GM23338 (cell line): ENCODE measurements around the gene TMEM239. TPM values are rescaled to one million over a fixed set of nuclear protein-coding genes. Genes with fewer than 3 reads are reported as not detected.

Source experiments
- ATAC-seq: fragments of 200-7000 bp; cut with Tn5 transposase; 3 replicates; pipeline ENCODE4 v1.9.1; 2020
- DNase-seq: peaks from one replicate; pipeline ENCODE4 v3.0.0-alpha.2; 2015; ENCODE audit warnings: low spot score
- H2AFZ ChIP-seq: fragments of 200-600 bp; sonication (generic); 2 replicates; pipeline ENCODE4 v1.8.0; 2016; ENCODE audit warnings: antibody characterized with exemption, mild to moderate bottlenecking, moderate library complexity
- H3F3A ChIP-seq: fragments of 200-600 bp; sonication (generic); replicated peaks from 2 replicates; pipeline ENCODE4 v1.8.0; 2017; ENCODE audit warnings: antibody characterized with exemption, mixed run types, low read depth
- H3K27ac ChIP-seq: fragments of 200-600 bp; sonication (generic); 2 replicates; pipeline ENCODE4 v1.6.1; 2016; ENCODE audit warnings: low read depth
- H3K27me3 ChIP-seq: fragments of 200-600 bp; sonication (generic); 2 replicates; pipeline ENCODE4 v1.8.0; 2016; ENCODE audit warnings: mild to moderate bottlenecking, mixed run types, moderate library complexity; ENCODE audit not compliant: insufficient read depth
- H3K36me3 ChIP-seq: fragments of 200-600 bp; sonication (generic); 2 replicates; pipeline ENCODE4 v1.8.0; 2016; ENCODE audit warnings: mild to moderate bottlenecking; ENCODE audit not compliant: insufficient read depth
- H3K4me1 ChIP-seq: fragments of 200-600 bp; sonication (generic); 2 replicates; pipeline ENCODE4 v1.8.0; 2016; ENCODE audit warnings: mild to moderate bottlenecking, moderate library complexity; ENCODE audit not compliant: insufficient read depth
- H3K4me2 ChIP-seq: fragments of 200-600 bp; sonication (generic); 2 replicates; pipeline ENCODE4 v1.7.1; 2017; ENCODE audit warnings: mixed run types
- H3K4me3 ChIP-seq: fragments of 200-600 bp; sonication (generic); 2 replicates; pipeline ENCODE4 v1.6.1; 2016; ENCODE audit warnings: mixed run types
- H3K79me2 ChIP-seq: fragments of 200-600 bp; sonication (generic); replicated peaks from 2 replicates; pipeline ENCODE4 v1.8.0; 2017; ENCODE audit warnings: mild to moderate bottlenecking; ENCODE audit not compliant: insufficient read depth
- H3K9me2 ChIP-seq: fragments of 200-600 bp; sonication (generic); 2 replicates; pipeline ENCODE4 v1.8.0; 2017; ENCODE audit not compliant: insufficient read depth
- H4K20me1 ChIP-seq: fragments of 200-600 bp; sonication (generic); replicated peaks from 2 replicates; pipeline ENCODE4 v1.8.0; 2017; ENCODE audit warnings: mild to moderate bottlenecking; ENCODE audit not compliant: insufficient read depth
- H3K27ac Mint-ChIP-seq: 2 replicates; pipeline ENCODE4 v1.8.0; 2020; ENCODE audit warnings: inconsistent platforms, mild to moderate bottlenecking, moderate library complexity, mixed read lengths
- H3K27me3 Mint-ChIP-seq: 3 replicates; pipeline ENCODE4 v1.8.0; 2022; ENCODE audit warnings: low read depth, mild to moderate bottlenecking, moderate library complexity, mixed read lengths, inconsistent platforms; ENCODE audit not compliant: insufficient read depth, poor library complexity
- H3K36me3 Mint-ChIP-seq: 3 replicates; pipeline ENCODE4 v1.8.0; 2021; ENCODE audit warnings: low read depth, mild to moderate bottlenecking, inconsistent platforms, moderate library complexity, mixed read lengths
- H3K4me1 Mint-ChIP-seq: 3 replicates; pipeline ENCODE4 v1.8.0; 2020; ENCODE audit warnings: mild to moderate bottlenecking, inconsistent platforms, mixed read lengths
- H3K4me3 Mint-ChIP-seq: 3 replicates; pipeline ENCODE4 v1.8.0; 2021; ENCODE audit warnings: moderate library complexity, mild to moderate bottlenecking, inconsistent platforms, mixed read lengths
- H3K9me3 Mint-ChIP-seq: 3 replicates; pipeline ENCODE4 v1.8.0; 2020; ENCODE audit warnings: moderate library complexity, mild to moderate bottlenecking, inconsistent platforms, mixed read lengths
- CREB1 ChIP-seq: fragments of 250-450 bp; sonication (Bioruptor Pico); IDR thresholded peaks from 2 replicates; pipeline ENCODE4 v1.5.0; 2020; ENCODE audit warnings: low read depth, mild to moderate bottlenecking, moderate library complexity
- EZH2 ChIP-seq: fragments of 200-600 bp; sonication (generic); IDR thresholded peaks from one replicate; pipeline ENCODE4 v1.8.0; 2017; ENCODE audit warnings: antibody characterized with exemption, mild to moderate bottlenecking, low read depth; ENCODE audit not compliant: unreplicated experiment
- EZH2phosphoT487 ChIP-seq: fragments of 200-600 bp; sonication (generic); IDR thresholded peaks from one replicate; pipeline ENCODE4 v1.8.1; 2018; ENCODE audit warnings: antibody characterized with exemption; ENCODE audit not compliant: unreplicated experiment
- JUNB ChIP-seq: IDR thresholded peaks from one replicate; pipeline ENCODE4 v1.6.1; 2016; ENCODE audit warnings: antibody characterized with exemption; ENCODE audit not compliant: unreplicated experiment
- NANOG ChIP-seq: IDR thresholded peaks from 2 replicates; pipeline ENCODE4 v1.6.1; 2016; ENCODE audit warnings: antibody characterized with exemption, borderline replicate concordance
- POLR2AphosphoS5 ChIP-seq: IDR thresholded peaks from 2 replicates; pipeline ENCODE4 v1.6.1; 2016; ENCODE audit warnings: antibody characterized with exemption, low read depth
- STAT1 ChIP-seq: IDR thresholded peaks from one replicate; pipeline ENCODE4 v1.6.1; 2016; ENCODE audit warnings: antibody characterized with exemption; ENCODE audit not compliant: unreplicated experiment
- ZNF331 ChIP-seq: fragments of 250-450 bp; sonication (Bioruptor Pico); IDR thresholded peaks from 2 replicates; pipeline ENCODE4 v1.5.0; 2020; ENCODE audit warnings: low read depth, mild to moderate bottlenecking, moderate library complexity
- polyA plus RNA-seq: library from polyadenylated mRNA; unstranded; fragments of >200 nt; fragmentation: Nextera tagmentation; extraction: Ambion mirVana; gene quantifications from 2 replicates; pipeline ENCODE4 v1.2.1, GENCODE V29; 2016
- total RNA-seq: library from RNA; depleted of rRNA; stranded (reverse); fragments of >200 nt; shearing (Covaris generic); gene quantifications from 2 replicates; pipeline ENCODE4 v1.2.3, GENCODE V29; 2014
- TF ChIP-seq, protein P1 (sequence below): IDR thresholded peaks from 2 replicates; pipeline ENCODE4 v1.6.1; 2016; ENCODE audit warnings: antibody characterized with exemption
- TF ChIP-seq, protein P2 (sequence below), 2 experiments: fragments of 200-600 bp in 1 of 2; sonication (generic) in 1 of 2; conservative IDR thresholded peaks; 2 replicates each; pipeline versions ENCODE4 v1.5.1 to v1.6.1; 2016 to 2017; ENCODE audit warnings: antibody characterized with exemption in 2 of 2, low read depth in 2 of 2, mild to moderate bottlenecking in 2 of 2, moderate library complexity in 1 of 2

TMEM239 gene
- total and polyA plus RNA-seq, 2 experiments from 2014 or later, result not detected

DNA sequence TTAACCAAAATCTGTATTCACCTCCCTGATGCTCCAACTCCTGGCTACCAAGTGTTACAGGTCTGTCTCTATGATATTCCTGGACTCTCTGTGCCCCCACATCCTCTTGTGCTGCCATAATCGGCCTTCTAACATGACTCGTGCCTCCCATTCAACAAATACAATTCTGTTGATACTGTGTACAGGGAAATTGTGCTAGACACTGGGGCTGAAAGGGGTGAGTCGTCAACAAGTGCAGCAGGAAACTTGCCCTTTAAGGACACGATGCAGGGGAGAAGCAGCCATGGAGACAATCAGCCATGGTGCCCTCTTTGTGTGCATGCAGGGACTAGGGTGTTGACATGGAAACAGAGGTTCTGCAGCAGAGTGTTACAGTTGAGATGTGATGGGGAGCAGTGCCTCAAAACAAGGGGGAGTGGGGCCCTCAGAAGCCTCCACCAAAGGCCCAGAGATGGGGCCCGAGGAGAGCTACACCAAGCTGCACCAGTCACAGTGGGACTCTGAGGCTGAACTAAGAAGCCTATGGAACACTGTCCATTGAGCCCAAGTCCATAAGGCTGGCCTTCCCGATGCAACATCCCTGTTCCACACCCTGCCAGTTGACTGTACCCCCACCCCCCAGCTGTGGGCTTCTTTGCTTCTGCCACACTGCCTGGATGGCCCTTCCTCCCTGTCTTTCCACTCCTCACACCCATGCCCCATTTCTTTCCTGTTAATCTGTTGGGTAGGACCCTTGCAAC lies 21.2 kb downstream of the TMEM239 start (continued):
- no peak for TF ChIP-seq STAT1
- TF ChIP-seq NANOG, result no peak
- TF ChIP-seq CREB1 (CRISPR knock-in tag), result no peak
- TF ChIP-seq, protein P1, sequence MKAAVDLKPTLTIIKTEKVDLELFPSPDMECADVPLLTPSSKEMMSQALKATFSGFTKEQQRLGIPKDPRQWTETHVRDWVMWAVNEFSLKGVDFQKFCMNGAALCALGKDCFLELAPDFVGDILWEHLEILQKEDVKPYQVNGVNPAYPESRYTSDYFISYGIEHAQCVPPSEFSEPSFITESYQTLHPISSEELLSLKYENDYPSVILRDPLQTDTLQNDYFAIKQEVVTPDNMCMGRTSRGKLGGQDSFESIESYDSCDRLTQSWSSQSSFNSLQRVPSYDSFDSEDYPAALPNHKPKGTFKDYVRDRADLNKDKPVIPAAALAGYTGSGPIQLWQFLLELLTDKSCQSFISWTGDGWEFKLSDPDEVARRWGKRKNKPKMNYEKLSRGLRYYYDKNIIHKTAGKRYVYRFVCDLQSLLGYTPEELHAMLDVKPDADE, result no peak
- TF ChIP-seq ZNF331 (CRISPR knock-in tag), result no peak
- no peak for TF ChIP-seq EZH2
- TF ChIP-seq JUNB, result no peak
- no peak for TF ChIP-seq EZH2phosphoT487
- TF ChIP-seq POLR2AphosphoS5, result no peak

GRCh38 chr20:2838170-2838797 lies 22.1 kb downstream of the TMEM239 start:
- Histone ChIP-seq H3K36me3 (no peaks in the 10 kb centered on the region), H3K9me2 (no peaks in the 10 kb centered on the region), H3K27ac (no peak overlapping the region), H3F3A (no peaks in the 10 kb centered on the region), H3K4me3 (no peak overlapping the region), H4K20me1 (no peaks in the 10 kb centered on the region), H2AFZ (no peak overlapping the region), H3K27me3 (peaks cover 22% of the 10 kb centered on the region), H3K79me2 (no peaks in the 10 kb centered on the region), H3K4me2 (no peak overlapping the region), H3K4me1 (no peaks in the 10 kb centered on the region)
- TF ChIP-seq POLR2AphosphoS5, result no peak
- TF ChIP-seq CREB1 (CRISPR knock-in tag), result no peak
- TF ChIP-seq, protein P2, sequence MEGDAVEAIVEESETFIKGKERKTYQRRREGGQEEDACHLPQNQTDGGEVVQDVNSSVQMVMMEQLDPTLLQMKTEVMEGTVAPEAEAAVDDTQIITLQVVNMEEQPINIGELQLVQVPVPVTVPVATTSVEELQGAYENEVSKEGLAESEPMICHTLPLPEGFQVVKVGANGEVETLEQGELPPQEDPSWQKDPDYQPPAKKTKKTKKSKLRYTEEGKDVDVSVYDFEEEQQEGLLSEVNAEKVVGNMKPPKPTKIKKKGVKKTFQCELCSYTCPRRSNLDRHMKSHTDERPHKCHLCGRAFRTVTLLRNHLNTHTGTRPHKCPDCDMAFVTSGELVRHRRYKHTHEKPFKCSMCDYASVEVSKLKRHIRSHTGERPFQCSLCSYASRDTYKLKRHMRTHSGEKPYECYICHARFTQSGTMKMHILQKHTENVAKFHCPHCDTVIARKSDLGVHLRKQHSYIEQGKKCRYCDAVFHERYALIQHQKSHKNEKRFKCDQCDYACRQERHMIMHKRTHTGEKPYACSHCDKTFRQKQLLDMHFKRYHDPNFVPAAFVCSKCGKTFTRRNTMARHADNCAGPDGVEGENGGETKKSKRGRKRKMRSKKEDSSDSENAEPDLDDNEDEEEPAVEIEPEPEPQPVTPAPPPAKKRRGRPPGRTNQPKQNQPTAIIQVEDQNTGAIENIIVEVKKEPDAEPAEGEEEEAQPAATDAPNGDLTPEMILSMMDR (conservative IDR thresholded peaks at IDR 0.05; ENCODE audit: low read depth in 2 of 2), result no peak
- H3K27me3 Mint-ChIP-seq, result peaks cover 21% of the 10 kb centered on the region
- peaks cover 4% of the 10 kb centered on the region for H3K36me3 Mint-ChIP-seq
- no peak for ATAC-seq
- no peak overlapping the region; the same call in 2 of the 3 replicates for H3K4me3 Mint-ChIP-seq
- no peak for DNase-seq
- H3K27ac Mint-ChIP-seq, result no peak overlapping the region
- H3K4me1 Mint-ChIP-seq, result peaks cover 5% of the 10 kb centered on the region
- H3K9me3 Mint-ChIP-seq, result peaks cover 5% of the 10 kb centered on the region; the same call in 2 of the 3 replicates
